IMR-90 (cell line): ENCODE measurements around the gene KLHDC3. TPM values are rescaled to one million over a fixed set of nuclear protein-coding genes. Genes with fewer than 3 reads are reported as not detected.

Experiments used
- ATAC-seq: fragments of 200-7000 bp; cut with Tn5 transposase; 2 replicates; pipeline ENCODE4 v1.9.1; 2020; ENCODE audit warnings: low read depth, mild to moderate bottlenecking, moderate library complexity
- BruUV-seq: library from RNA; stranded (reverse); fragments of 400-500 nt; replicated peaks from 2 replicates; lab custom pipeline; 2021; lab: Mats Ljungman, UMichigan
- CTCF ChIA-PET: fragments of 300-600 bp; formaldehyde crosslinking; extraction: SDS; loops from one replicate; lab custom pipeline; 2021; ENCODE audit warnings: antibody characterized with exemption; lab: Yijun Ruan, JAX
- POLR2A ChIA-PET: fragments of 300-600 bp; sonication (Branson Sonifier 250); formaldehyde crosslinking; loops from one replicate; lab custom pipeline; 2022; ENCODE audit warnings: antibody characterized with exemption; ENCODE audit not compliant: unreplicated experiment; lab: Charles Lee
- DNase-seq: peaks from one replicate; pipeline ENCODE4 v3.0.0; 2013
- H2AFZ ChIP-seq: replicated peaks from 2 replicates; pipeline ENCODE3; 2013; ENCODE audit warnings: low read length, mild to moderate bottlenecking; ENCODE audit not compliant: poor library complexity
- H2AK5ac ChIP-seq: 2 replicates; pipeline ENCODE4 v1.6.1; 2013; ENCODE audit warnings: low read depth, low read length, inconsistent platforms
- H2AK9ac ChIP-seq: replicated peaks from 2 replicates; pipeline ENCODE3; 2013; ENCODE audit warnings: mild to moderate bottlenecking, low read depth, low read length, moderate library complexity; ENCODE audit not compliant: poor library complexity
- H2BK120ac ChIP-seq: 2 replicates; pipeline ENCODE4 v1.6.1; 2013; ENCODE audit warnings: low read depth, low read length, inconsistent platforms
- H2BK15ac ChIP-seq: 3 replicates; pipeline ENCODE4 v1.6.1; 2013; ENCODE audit warnings: low read depth, low read length, inconsistent platforms
- H2BK20ac ChIP-seq: 2 replicates; pipeline ENCODE4 v1.6.1; 2013; ENCODE audit warnings: low read depth, mild to moderate bottlenecking, inconsistent platforms, low read length, moderate library complexity
- H2BK5ac ChIP-seq: 2 replicates; pipeline ENCODE4 v1.6.1; 2013; ENCODE audit warnings: mild to moderate bottlenecking, low read depth, low read length, inconsistent platforms; ENCODE audit not compliant: poor library complexity, severe bottlenecking
- H3K14ac ChIP-seq: replicated peaks from 2 replicates; pipeline ENCODE4 v1.6.1; 2013; ENCODE audit warnings: low read depth, low read length, inconsistent platforms
- H3K18ac ChIP-seq: 2 replicates; pipeline ENCODE4 v1.6.1; 2013; ENCODE audit warnings: low read depth, low read length, control low read depth
- H3K23ac ChIP-seq: 2 replicates; pipeline ENCODE4 v1.6.1; 2013; ENCODE audit warnings: low read depth, low read length, inconsistent platforms
- H3K27ac ChIP-seq: 2 replicates; pipeline ENCODE4 v1.5.1; 2013; ENCODE audit warnings: mild to moderate bottlenecking, control low read depth, low read length; ENCODE audit not compliant: insufficient read depth
- H3K27me3 ChIP-seq: 2 replicates; pipeline ENCODE4 v1.6.1; 2013; ENCODE audit warnings: low read length; ENCODE audit not compliant: control insufficient read depth, insufficient read depth
- H3K36me3 ChIP-seq: 2 replicates; pipeline ENCODE4 v1.6.1; 2013; ENCODE audit warnings: low read length, mixed read lengths; ENCODE audit not compliant: control insufficient read depth, insufficient read depth
- H3K4ac ChIP-seq: 2 replicates; pipeline ENCODE4 v1.6.1; 2013; ENCODE audit warnings: low read depth, low read length, inconsistent platforms
- H3K4me1 ChIP-seq: 2 replicates; pipeline ENCODE4 v1.6.1; 2013; ENCODE audit warnings: low read length, mixed read lengths; ENCODE audit not compliant: control insufficient read depth, insufficient read depth
- H3K4me2 ChIP-seq: 2 replicates; pipeline ENCODE4 v1.6.1; 2013; ENCODE audit warnings: low read depth, mild to moderate bottlenecking, control low read depth, low read length, moderate library complexity
- H3K4me3 ChIP-seq: 2 replicates; pipeline ENCODE4 v1.5.1; 2013; ENCODE audit warnings: low read depth, mild to moderate bottlenecking, control low read depth, low read length, moderate library complexity; ENCODE audit not compliant: insufficient read depth
- H3K56ac ChIP-seq: 2 replicates; pipeline ENCODE4 v1.6.1; 2013; ENCODE audit warnings: low read length, inconsistent platforms; ENCODE audit not compliant: insufficient read depth; ENCODE audit errors: extremely low read depth
- H3K79me1 ChIP-seq, 2 experiments: 2 replicates each; pipeline ENCODE4 v1.6.1; 2013; ENCODE audit warnings: low read length in 2 of 2, inconsistent platforms in 1 of 2, low read depth in 1 of 2
- H3K9ac ChIP-seq: 2 replicates; pipeline ENCODE4 v1.6.1; 2013; ENCODE audit warnings: low read depth, low read length, control low read depth
- H3K9me1 ChIP-seq: 2 replicates; pipeline ENCODE4 v1.6.1; 2013; ENCODE audit warnings: low read length, inconsistent platforms; ENCODE audit not compliant: insufficient read depth
- H3K9me3 ChIP-seq: 2 replicates; pipeline ENCODE4 v1.6.1; 2013; ENCODE audit warnings: low read length; ENCODE audit not compliant: control insufficient read depth, insufficient read depth
- H4K20me1 ChIP-seq: 2 replicates; pipeline ENCODE4 v1.6.1; 2013; ENCODE audit warnings: low read length, inconsistent platforms; ENCODE audit not compliant: insufficient read depth
- H4K5ac ChIP-seq: 2 replicates; pipeline ENCODE4 v1.6.1; 2013; ENCODE audit warnings: mild to moderate bottlenecking, low read depth, low read length, control low read depth
- H4K8ac ChIP-seq, 2 experiments: 2 replicates each; pipeline ENCODE4 v1.6.1; 2013; ENCODE audit warnings: low read depth in 2 of 2, low read length in 2 of 2, control low read depth in 1 of 2, inconsistent platforms in 1 of 2
- H4K91ac ChIP-seq: 2 replicates; pipeline ENCODE4 v1.6.1; 2013; ENCODE audit warnings: low read depth, low read length, inconsistent platforms; ENCODE audit not compliant: insufficient read depth
- BHLHE40 ChIP-seq: fragments of 150-350 bp; IDR thresholded peaks from 2 replicates; pipeline ENCODE4 v1.6.1; 2016; ENCODE audit warnings: mild to moderate bottlenecking, low read depth, low read length
- CEBPB ChIP-seq: IDR thresholded peaks from 2 replicates; pipeline ENCODE4 v1.6.1; 2012; ENCODE audit warnings: low read depth, low read length, improper control_type of control experiment
- CHD1 ChIP-seq: IDR thresholded peaks from 2 replicates; pipeline ENCODE4 v1.6.1; 2012; ENCODE audit warnings: low read depth, low read length, improper control_type of control experiment
- CTCF ChIP-seq: conservative IDR thresholded peaks from 2 replicates; pipeline ENCODE4 v1.5.1; 2012; ENCODE audit warnings: mild to moderate bottlenecking, low read depth, low read length, improper control_type of control experiment
- ELK1 ChIP-seq: fragments of 150-350 bp; IDR thresholded peaks from 2 replicates; pipeline ENCODE4 v1.6.1; 2016; ENCODE audit warnings: low read depth, mild to moderate bottlenecking, low read length, moderate library complexity, borderline replicate concordance
- FOS ChIP-seq: fragments of 150-350 bp; IDR thresholded peaks from 2 replicates; pipeline ENCODE4 v1.6.1; 2016; ENCODE audit warnings: low read depth, low read length
- MAFK ChIP-seq: IDR thresholded peaks from 2 replicates; pipeline ENCODE4 v1.6.1; 2012; ENCODE audit warnings: low read depth, low read length, improper control_type of control experiment
- MAZ ChIP-seq: IDR thresholded peaks from 2 replicates; pipeline ENCODE4 v1.6.1; 2012; ENCODE audit warnings: low read depth, mild to moderate bottlenecking, low read length, improper control_type of control experiment, moderate library complexity, borderline replicate concordance
- MXI1 ChIP-seq: IDR thresholded peaks from 2 replicates; pipeline ENCODE4 v1.6.1; 2012; ENCODE audit warnings: low read depth, mild to moderate bottlenecking, low read length, moderate library complexity, borderline replicate concordance
- NFE2L2 ChIP-seq: fragments of 150-350 bp; IDR thresholded peaks from 2 replicates; pipeline ENCODE4 v1.6.1; 2016; ENCODE audit warnings: low read depth, mild to moderate bottlenecking, low read length
- POLR2A ChIP-seq: IDR thresholded peaks from 2 replicates; pipeline ENCODE4 v1.6.1; 2012; ENCODE audit warnings: mild to moderate bottlenecking, low read depth, low read length
- RAD21 ChIP-seq: IDR thresholded peaks from 2 replicates; pipeline ENCODE4 v1.6.1; 2012; ENCODE audit warnings: low read length, improper control_type of control experiment
- RFX5 ChIP-seq: IDR thresholded peaks from 2 replicates; pipeline ENCODE4 v1.8.0; 2012; ENCODE audit warnings: low read depth, mild to moderate bottlenecking, low read length, moderate library complexity
- SMC3 ChIP-seq: fragments of 150-350 bp; IDR thresholded peaks from 2 replicates; pipeline ENCODE4 v1.6.1; 2016; ENCODE audit warnings: low read depth, mild to moderate bottlenecking, antibody characterized with exemption, low read length, moderate library complexity
- USF2 ChIP-seq: fragments of 150-350 bp; IDR thresholded peaks from 2 replicates; pipeline ENCODE4 v1.6.1; 2017; ENCODE audit warnings: mild to moderate bottlenecking, antibody characterized with exemption, low read length, low read depth
- WGBS, 2 experiments: methylation state at CpG; one replicate each; pipeline versions ENCODE4 v1.1.5 to v1.1.7; 2013; ENCODE audit warnings: missing lambda C conversion rate in 2 of 2; ENCODE audit not compliant: insufficient read length in 1 of 2; ENCODE audit errors: extremely low coverage in 2 of 2; 5-methylcytosine and 5-hydroxymethylcytosine counted together
- dilution Hi-C: fragments of 300-500 bp; cut with HindIII; formaldehyde crosslinking; loops from one replicate; pipeline ENCODE4 v1.14.3; 2018; ENCODE audit warnings: low sequenced_read_pairs; ENCODE audit not compliant: unreplicated experiment
- in situ Hi-C: fragments of 300-500 bp; cut with MboI; formaldehyde crosslinking; loops from 3 replicates; pipeline ENCODE4 v1.14.3; 2019; ENCODE audit warnings: low sequenced_read_pairs, inconsistent platforms, mixed read lengths
- intact Hi-C: fragments of 100-400 bp; cut with micrococcal nuclease; formaldehyde crosslinking; loops from 2 replicates; pipeline ENCODE4 v1.10.0; 2022
- polyA plus RNA-seq, 3 experiments: library from polyadenylated mRNA; depleted of rRNA; stranded (reverse); fragments of >200 nt; gene quantifications; 2 replicates each; pipeline ENCODE4 v1.2.3, GENCODE V29; 2012; ENCODE audit warnings: low replicate concordance in 1 of 3
- total RNA-seq: library from RNA; depleted of rRNA; stranded (reverse); fragments of >200 nt; gene quantifications from 2 replicates; pipeline ENCODE4 v1.2.3, GENCODE V29; 2012

KLHDC3 gene
- total and polyA plus RNA-seq, 2 of the 4 experiments (the other 2 are of a cell fraction), result 57.1 to 76.0 TPM

- Histone ChIP-seq H3K56ac (peak overlapping the region; percentile 89), H4K5ac (peak overlapping the region; percentile 50), H4K8ac (peak overlapping the region; percentile 82 to 99), H2BK120ac (peak overlapping the region; percentile 50; the same call in 1 of the 2 replicates), H3K4me3 (peak overlapping the region; percentile 68), H3K4me1 (peaks cover 5% of the 10 kb centered on the region), H2BK20ac (peak overlapping the region; percentile 51), H3K23ac (peak overlapping the region; percentile 64; the same call in 1 of the 2 replicates), H2BK5ac (peak overlapping the region; percentile 72), H2AFZ (peak overlapping the region; percentile 94), H3K14ac (peak overlapping the region; percentile 88), H2AK5ac (peak overlapping the region; percentile 93), H3K27me3 (no peaks in the 10 kb centered on the region), H3K18ac (peak overlapping the region; percentile 39), H3K27ac (peak overlapping the region; percentile 52), H3K9ac (peak overlapping the region; percentile 78), H3K4ac (peak overlapping the region; percentile 92), H3K36me3 (peaks cover 4% of the 10 kb centered on the region; the same call in 1 of the 2 replicates), H2AK9ac (peak overlapping the region; percentile 99), H4K20me1 (peaks cover 9% of the 10 kb centered on the region; the same call in 1 of the 2 replicates), H3K4me2 (peak overlapping the region; percentile 86), H2BK15ac (peak overlapping the region; percentile 33; the same call in 1 of the 3 replicates), H4K91ac (peak overlapping the region; percentile 85), H3K9me3 (no peaks in the 10 kb centered on the region), H3K79me1 (peaks cover 9 to 40% of the 10 kb centered on the region in 2 experiments), H3K9me1 (peaks cover 11% of the 10 kb centered on the region)
- 60% methylated on average over 2 of the region's 9 CpGs; no CpG with 5 or more reads in 1 of the 2 experiments for WGBS, 2 experiments
- POLR2A ChIA-PET, result no interaction called here
- CTCF ChIA-PET, result no interaction called here
- intact Hi-C loops, result loop anchor here (2.0 to 5.0 kb wide), 2 partner anchors 51 to 77 kb away; partner anchors contain the start of gene CNPY3
- DNase-seq (peak; percentile 45), ATAC-seq (peak; percentile 0; the same call in 1 of the 2 replicates)
- dilution Hi-C loops, result no loop called here
- no TSS peak for BruUV-seq
- in situ Hi-C loops, result loop anchor here (5.0 kb wide), 1 partner anchor 47 kb away; no protein-coding TSS in a partner anchor
- TF ChIP-seq BHLHE40, result no peak
- no peak for TF ChIP-seq MAZ
- no peak for TF ChIP-seq CEBPB
- TF ChIP-seq POLR2A, result no peak
- TF ChIP-seq RFX5, result no peak
- no peak for TF ChIP-seq MAFK
- TF ChIP-seq ELK1, result no peak
- TF ChIP-seq MXI1, result no peak
- no peak for TF ChIP-seq CTCF
- no peak for TF ChIP-seq SMC3
- TF ChIP-seq FOS, result no peak
- TF ChIP-seq USF2, result no peak
- TF ChIP-seq CHD1, result no peak
- no peak for TF ChIP-seq RAD21
- no peak for TF ChIP-seq NFE2L2
Observed at GRCh38 chr6:42979523-42980177, 34.4 kb upstream of the KLHDC3 start.
